ENCODE measurements around the gene SOX8.

Gene SOX8

GRCh38 chr16:988471-989353 lies 7.1 kb downstream of the SOX8 start:
- no peak overlapping the region for H3K27ac ChIP-seq
- TF ChIP-seq CTCF (IDR thresholded peaks at IDR 0.05) (no peak), ZFX (IDR thresholded peaks at IDR 0.05; ENCODE audit: borderline replicate concordance) (no peak)

GRCh38 chr16:989354-989814 lies 7.8 kb downstream of the SOX8 start:
- no peak overlapping the region for H3K27ac ChIP-seq

DNA sequence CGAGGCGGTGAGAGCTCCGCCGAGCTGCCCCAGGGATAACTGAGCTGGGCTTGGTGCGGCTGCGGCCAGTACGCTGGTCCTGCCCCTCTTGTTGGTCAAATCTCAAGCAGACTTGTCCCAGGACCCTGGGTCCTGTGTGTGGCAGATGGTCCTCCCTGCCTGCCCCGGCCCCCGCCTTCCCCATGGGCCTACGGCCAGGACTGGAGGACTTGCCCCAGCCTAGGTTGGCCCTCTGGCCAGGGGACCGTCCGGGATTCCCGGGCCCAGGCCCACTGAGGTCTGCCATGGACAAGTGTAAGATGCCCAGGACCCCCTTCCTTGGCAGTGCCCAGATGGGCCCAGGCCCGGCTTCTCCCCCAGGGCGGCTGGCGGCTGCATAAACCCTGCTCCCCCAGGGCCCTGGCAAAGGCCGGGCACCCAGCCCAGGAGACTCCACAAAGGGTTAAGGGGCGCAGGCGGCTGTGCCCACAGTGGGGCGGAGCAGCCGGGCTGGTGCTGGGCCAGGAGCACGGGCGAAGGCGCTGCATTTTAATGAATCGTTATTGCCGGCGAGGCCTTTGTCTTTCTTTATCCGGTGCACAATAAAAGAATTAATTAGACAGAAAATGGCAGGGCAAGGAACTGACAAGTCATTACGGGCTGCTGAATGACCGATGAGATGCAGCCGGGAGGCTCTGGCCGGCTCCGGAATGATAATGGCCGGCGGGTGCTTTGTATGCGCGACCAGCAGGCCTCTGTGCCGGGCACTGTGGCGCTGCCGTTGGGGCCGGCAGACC lies 9.1 kb downstream of the SOX8 start:
- TF ChIP-seq ZFX (IDR thresholded peaks at IDR 0.05; ENCODE audit: borderline replicate concordance), result no peak
- TF ChIP-seq CTCF (IDR thresholded peaks at IDR 0.05), result no peak
- no peak overlapping the region for H3K27ac ChIP-seq

More at GRCh38 chr16:989354-989814, 7.8 kb downstream of the SOX8 start:
- TF ChIP-seq ZFX (IDR thresholded peaks at IDR 0.05; ENCODE audit: borderline replicate concordance), result no peak
- TF ChIP-seq CTCF (IDR thresholded peaks at IDR 0.05), result no peak

- TF ChIP-seq ZFX (IDR thresholded peaks at IDR 0.05; ENCODE audit: borderline replicate concordance) (no peak), CTCF (IDR thresholded peaks at IDR 0.05) (no peak)
- no peak overlapping the region for H3K27ac ChIP-seq
These were observed 9.8 kb downstream of the SOX8 start for GRCh38 chr16:991345-991744.

DNA sequence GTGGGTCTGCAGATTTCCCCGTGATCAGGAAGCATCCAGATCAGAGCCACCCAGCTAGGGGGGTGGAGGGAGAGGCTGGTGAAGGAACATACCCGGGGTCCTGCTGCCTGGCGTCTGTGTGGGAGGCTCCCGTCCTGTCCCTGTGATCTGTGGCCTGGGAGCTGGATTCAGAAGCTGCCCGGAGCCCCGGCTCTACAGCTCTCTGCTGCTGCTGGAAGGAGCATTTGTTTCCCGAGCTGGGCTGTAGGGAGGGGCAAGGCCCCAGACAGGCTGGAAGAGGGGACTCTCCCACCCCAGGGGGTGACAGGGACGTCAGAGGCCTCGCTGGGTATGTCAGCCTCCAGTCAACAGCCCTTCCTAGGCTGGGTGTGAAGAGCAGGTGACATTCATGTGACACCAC lies 10.2 kb downstream of the SOX8 start:
- no peak for TF ChIP-seq ZFX (IDR thresholded peaks at IDR 0.05; ENCODE audit: borderline replicate concordance)
- TF ChIP-seq CTCF (IDR thresholded peaks at IDR 0.05), result no peak
- no peak overlapping the region for H3K27ac ChIP-seq

DNA sequence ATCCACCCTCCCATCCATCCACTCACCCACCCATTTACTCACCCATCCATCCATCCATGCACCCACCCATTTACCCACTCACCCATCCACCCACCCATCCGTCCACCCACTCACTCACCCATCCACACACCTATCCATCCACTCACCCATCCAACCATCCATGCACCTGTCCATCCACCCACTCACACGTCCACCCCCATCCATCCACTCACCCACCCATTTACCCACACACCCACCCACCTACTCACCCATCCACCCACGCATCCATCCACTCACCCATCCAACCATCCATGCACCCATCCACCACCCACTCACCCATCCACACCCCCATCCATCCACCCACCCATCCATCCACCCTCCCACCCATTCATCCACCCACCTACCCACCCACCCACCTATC lies 12.2 kb downstream of the SOX8 start:
- no peak for TF ChIP-seq CTCF (IDR thresholded peaks at IDR 0.05)
- TF ChIP-seq ZFX (IDR thresholded peaks at IDR 0.05; ENCODE audit: borderline replicate concordance), result no peak

GRCh38 chr16:995087-995486 lies 13.5 kb downstream of the SOX8 start:
- TF ChIP-seq ZFX (IDR thresholded peaks at IDR 0.05; ENCODE audit: borderline replicate concordance) (no peak), CTCF (IDR thresholded peaks at IDR 0.05) (no peak)
- H3K27ac ChIP-seq, result no peak overlapping the region

More for the DNA sequence above, 12.2 kb downstream of the SOX8 start:
- H3K27ac ChIP-seq, result no peak overlapping the region

All from 22Rv1 (cell line).